ENCODE data around the gene GRIN2A.

The GRIN2A gene

GRCh38 chr16:9797306-9797705 is 384.9 kb downstream of the GRIN2A start:
- TF ChIP-seq CTCF (IDR thresholded peaks at IDR 0.05) (no peak), ZFX (IDR thresholded peaks at IDR 0.05; ENCODE audit: borderline replicate concordance) (no peak)
- H3K27ac ChIP-seq = no peak overlapping the region

DNA sequence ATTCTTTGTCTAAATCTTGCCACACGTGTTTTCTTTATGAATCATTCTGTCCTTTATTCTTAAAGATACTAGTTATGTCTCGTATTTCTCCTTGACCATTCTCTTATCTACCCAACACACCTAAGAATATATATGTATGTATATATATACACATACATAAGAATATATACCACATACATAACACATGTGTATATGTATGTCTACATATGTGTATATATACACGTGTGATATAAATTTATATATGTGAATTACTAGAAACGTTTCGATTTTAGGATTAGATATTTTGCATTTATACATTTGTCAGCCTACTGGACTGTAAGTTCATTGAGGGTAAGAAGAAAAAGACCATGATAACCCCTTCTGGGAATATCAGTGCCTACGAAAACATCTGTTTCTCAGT is 388.6 kb downstream of the GRIN2A start:
- H3K27ac ChIP-seq = no peak overlapping the region
- no peak for TF ChIP-seq CTCF (IDR thresholded peaks at IDR 0.05)
- TF ChIP-seq ZFX (IDR thresholded peaks at IDR 0.05; ENCODE audit: borderline replicate concordance) = no peak

DNA sequence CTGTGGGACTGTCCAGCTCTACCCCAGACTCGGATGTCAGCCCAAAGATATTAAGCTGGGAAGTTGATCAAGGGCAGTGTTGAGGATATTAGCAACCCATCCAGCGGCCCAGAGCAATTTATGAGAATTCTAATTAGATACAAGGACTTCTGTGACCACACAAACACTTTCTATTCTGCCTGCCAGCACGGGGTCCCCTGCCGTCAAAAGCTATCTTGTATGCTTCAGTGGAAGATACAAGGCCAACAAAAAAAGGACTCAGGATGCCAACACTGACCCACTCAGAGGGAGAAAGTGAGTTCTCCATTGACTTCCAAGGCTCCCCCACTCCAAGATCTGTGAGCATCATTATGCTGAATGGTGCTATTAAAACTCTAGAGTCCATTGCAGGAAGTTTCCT is 390.7 kb downstream of the GRIN2A start:
- no peak overlapping the region for H3K27ac ChIP-seq
- no peak for TF ChIP-seq CTCF (IDR thresholded peaks at IDR 0.05)
- TF ChIP-seq ZFX (IDR thresholded peaks at IDR 0.05; ENCODE audit: borderline replicate concordance) = no peak

DNA sequence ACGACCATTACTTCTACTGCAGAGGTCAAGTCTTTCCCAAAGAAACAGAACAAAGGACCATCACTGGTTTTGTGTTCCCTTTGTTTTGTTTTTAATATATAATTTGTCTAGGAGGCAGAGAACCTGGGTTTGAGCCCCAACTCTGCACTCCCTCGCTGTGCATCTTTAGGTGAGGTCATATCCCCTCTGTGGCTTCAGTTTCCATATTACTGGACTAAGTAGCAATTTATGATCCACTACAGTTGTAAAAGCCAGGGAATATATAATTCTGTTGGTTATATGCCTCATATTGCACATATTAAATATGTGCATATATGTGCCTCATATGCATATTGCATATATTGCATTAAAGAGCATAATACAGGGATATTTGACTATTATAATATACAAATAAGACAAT is 392.0 kb downstream of the GRIN2A start:
- H3K27ac ChIP-seq = no peak overlapping the region
- no peak for TF ChIP-seq CTCF (IDR thresholded peaks at IDR 0.05)
- TF ChIP-seq ZFX (IDR thresholded peaks at IDR 0.05; ENCODE audit: borderline replicate concordance) = no peak

- TF ChIP-seq ZFX (IDR thresholded peaks at IDR 0.05; ENCODE audit: borderline replicate concordance) (no peak), CTCF (IDR thresholded peaks at IDR 0.05) (no peak)
- no peak overlapping the region for H3K27ac ChIP-seq
Observed at GRCh38 chr16:9787717-9788116, 394.5 kb downstream of the GRIN2A start.

- TF ChIP-seq ZFX (IDR thresholded peaks at IDR 0.05; ENCODE audit: borderline replicate concordance) (no peak), CTCF (IDR thresholded peaks at IDR 0.05) (no peak)
- H3K27ac ChIP-seq = no peak overlapping the region
Observed at GRCh38 chr16:9780831-9781230, 401.4 kb downstream of the GRIN2A start.

GRCh38 chr16:9778849-9779248 is 403.4 kb downstream of the GRIN2A start:
- no peak for TF ChIP-seq CTCF (IDR thresholded peaks at IDR 0.05)
- no peak for TF ChIP-seq ZFX (IDR thresholded peaks at IDR 0.05; ENCODE audit: borderline replicate concordance)
- H3K27ac ChIP-seq = no peak overlapping the region
